Endothelial cell of umbilical vein (primary cell): ENCODE data around the gene TSPAN5.

ENCODE experiments used
- EZH2 ChIP-seq: IDR thresholded peaks from 2 replicates; pipeline ENCODE4 v1.6.1; 2012; ENCODE audit warnings: borderline replicate concordance, low read depth, mild to moderate bottlenecking, moderate library complexity, low read length, inconsistent platforms; ENCODE audit not compliant: severe bottlenecking
- FOS ChIP-seq: IDR thresholded peaks from 2 replicates; pipeline ENCODE4 v1.6.1; 2011; ENCODE audit warnings: mild to moderate bottlenecking, low read length, moderate library complexity, borderline replicate concordance; ENCODE audit not compliant: insufficient read depth
- GATA2 ChIP-seq: IDR thresholded peaks from 2 replicates; pipeline ENCODE4 v1.7.0; 2011; ENCODE audit warnings: low read depth, mild to moderate bottlenecking, moderate library complexity, mixed read lengths, low read length; ENCODE audit not compliant: insufficient read length, insufficient read depth
- JUN ChIP-seq: IDR thresholded peaks from 2 replicates; pipeline ENCODE4 v1.6.1; 2011; ENCODE audit warnings: borderline replicate concordance, low read depth; ENCODE audit not compliant: insufficient read length, insufficient read depth
- MAX ChIP-seq: IDR thresholded peaks from 2 replicates; pipeline ENCODE4 v1.6.1; 2011; ENCODE audit not compliant: insufficient read depth, insufficient read length
- MYC ChIP-seq: IDR thresholded peaks from one replicate; pipeline ENCODE4 v1.6.1; 2011; ENCODE audit warnings: mild to moderate bottlenecking, low read depth, low read length
- POLR2A ChIP-seq: IDR thresholded peaks from 2 replicates; pipeline ENCODE4 v1.6.1; 2012; ENCODE audit warnings: low read depth, mild to moderate bottlenecking, control low read depth, low read length
- POLR2AphosphoS5 ChIP-seq: IDR thresholded peaks from 2 replicates; pipeline ENCODE4 v1.6.1; 2012; ENCODE audit warnings: low read depth, mild to moderate bottlenecking, control low read depth, low read length, moderate library complexity; ENCODE audit not compliant: insufficient read depth
- TF ChIP-seq, protein P1 (sequence below), 2 donors: IDR thresholded peaks; 1 replicate in 1 of 2; 2 replicates in 1 of 2; pipeline ENCODE4 v1.5.1; 2011; ENCODE audit warnings: low read length in 2 of 2, mild to moderate bottlenecking in 2 of 2, moderate library complexity in 2 of 2, control low read depth in 1 of 2, inconsistent platforms in 1 of 2, low read depth in 1 of 2; ENCODE audit not compliant: insufficient read depth in 1 of 2; ENCODE audit errors: extremely low read depth in 1 of 2

- TF ChIP-seq POLR2A (no peak), MYC (no peak), POLR2AphosphoS5 (no peak), MAX (no peak), JUN (no peak), EZH2 (no peak), GATA2 (no peak), FOS (no peak)
- TF ChIP-seq, protein P1, sequence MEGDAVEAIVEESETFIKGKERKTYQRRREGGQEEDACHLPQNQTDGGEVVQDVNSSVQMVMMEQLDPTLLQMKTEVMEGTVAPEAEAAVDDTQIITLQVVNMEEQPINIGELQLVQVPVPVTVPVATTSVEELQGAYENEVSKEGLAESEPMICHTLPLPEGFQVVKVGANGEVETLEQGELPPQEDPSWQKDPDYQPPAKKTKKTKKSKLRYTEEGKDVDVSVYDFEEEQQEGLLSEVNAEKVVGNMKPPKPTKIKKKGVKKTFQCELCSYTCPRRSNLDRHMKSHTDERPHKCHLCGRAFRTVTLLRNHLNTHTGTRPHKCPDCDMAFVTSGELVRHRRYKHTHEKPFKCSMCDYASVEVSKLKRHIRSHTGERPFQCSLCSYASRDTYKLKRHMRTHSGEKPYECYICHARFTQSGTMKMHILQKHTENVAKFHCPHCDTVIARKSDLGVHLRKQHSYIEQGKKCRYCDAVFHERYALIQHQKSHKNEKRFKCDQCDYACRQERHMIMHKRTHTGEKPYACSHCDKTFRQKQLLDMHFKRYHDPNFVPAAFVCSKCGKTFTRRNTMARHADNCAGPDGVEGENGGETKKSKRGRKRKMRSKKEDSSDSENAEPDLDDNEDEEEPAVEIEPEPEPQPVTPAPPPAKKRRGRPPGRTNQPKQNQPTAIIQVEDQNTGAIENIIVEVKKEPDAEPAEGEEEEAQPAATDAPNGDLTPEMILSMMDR (IDR thresholded peaks at IDR 0.05; ENCODE audit: extremely low read depth in 1 of 2, insufficient read depth in 1 of 2, low read depth in 1 of 2, low read length in 2 of 2): no peak
Observed at GRCh38 chr4:98610431-98610830, 48.0 kb downstream of the TSPAN5 start.
